Stomach smooth muscle (tissue), 2 donors: Measurements from ENCODE around the gene FBXL7.

Experiments used
- H3K27ac ChIP-seq: one replicate; pipeline ENCODE4 v1.7.0; 2013; ENCODE audit warnings: mild to moderate bottlenecking, low read length, inconsistent platforms
- H3K27me3 ChIP-seq, 2 donors: one replicate each; pipeline ENCODE4 v1.7.0; 2013; ENCODE audit warnings: low read length in 2 of 2; ENCODE audit not compliant: insufficient read depth in 2 of 2, control insufficient read depth in 1 of 2
- H3K36me3 ChIP-seq, 2 donors: one replicate each; pipeline ENCODE4 v1.7.0; 2013; ENCODE audit warnings: low read length in 2 of 2; ENCODE audit not compliant: control insufficient read depth in 2 of 2, insufficient read depth in 2 of 2
- H3K4me1 ChIP-seq: one replicate; pipeline ENCODE4 v1.7.0; 2013; ENCODE audit warnings: low read length; ENCODE audit not compliant: control insufficient read depth, insufficient read depth
- H3K4me3 ChIP-seq, 2 donors: one replicate each; pipeline ENCODE4 v1.7.0; 2013; ENCODE audit warnings: low read length in 2 of 2
- H3K9ac ChIP-seq, 2 donors: one replicate each; pipeline ENCODE4 v1.7.0; 2013; ENCODE audit warnings: low read length in 2 of 2, mild to moderate bottlenecking in 1 of 2
- H3K9me3 ChIP-seq, 2 donors: one replicate each; pipeline ENCODE4 v1.7.0; 2013; ENCODE audit warnings: low read length in 2 of 2; ENCODE audit not compliant: control insufficient read depth in 2 of 2
- donor health status: healthy.
- donor health status: Pancreatic carcinoma.

Gene FBXL7

GRCh38 chr5:15521381-15522186, 21.6 kb downstream of the FBXL7 start:
- H3K27ac ChIP-seq = no peak overlapping the region
- no peaks in the 10 kb centered on the region for H3K27me3 ChIP-seq
- no peak overlapping the region for H3K4me3 ChIP-seq
- H3K36me3 ChIP-seq = no peaks in the 10 kb centered on the region
- no peaks in the 10 kb centered on the region for H3K9me3 ChIP-seq
- H3K4me1 ChIP-seq = no peaks in the 10 kb centered on the region
- no peak overlapping the region for H3K9ac ChIP-seq

GRCh38 chr5:15522187-15522520, 22.2 kb downstream of the FBXL7 start:
- Histone ChIP-seq H3K9me3 (no peaks in the 10 kb centered on the region), H3K27ac (no peak overlapping the region), H3K4me3 (no peak overlapping the region), H3K9ac (no peak overlapping the region), H3K36me3 (no peaks in the 10 kb centered on the region), H3K4me1 (no peaks in the 10 kb centered on the region), H3K27me3 (no peaks in the 10 kb centered on the region)

GRCh38 chr5:15524712-15525111, 24.7 kb downstream of the FBXL7 start:
- H3K9me3 ChIP-seq = no peaks in the 10 kb centered on the region
- H3K4me1 ChIP-seq = no peaks in the 10 kb centered on the region
- no peak overlapping the region for H3K9ac ChIP-seq
- no peak overlapping the region for H3K4me3 ChIP-seq
- H3K27me3 ChIP-seq = no peaks in the 10 kb centered on the region
- no peak overlapping the region for H3K27ac ChIP-seq
- H3K36me3 ChIP-seq = no peaks in the 10 kb centered on the region

GRCh38 chr5:15525703-15526275, 25.8 kb downstream of the FBXL7 start:
- Histone ChIP-seq H3K27ac (no peak overlapping the region), H3K4me3 (no peak overlapping the region), H3K27me3 (no peaks in the 10 kb centered on the region), H3K36me3 (no peaks in the 10 kb centered on the region), H3K4me1 (no peaks in the 10 kb centered on the region), H3K9ac (no peak overlapping the region), H3K9me3 (no peaks in the 10 kb centered on the region)

GRCh38 chr5:15526413-15526812, 26.4 kb downstream of the FBXL7 start:
- Histone ChIP-seq H3K36me3 (no peaks in the 10 kb centered on the region), H3K4me3 (no peak overlapping the region), H3K27me3 (no peaks in the 10 kb centered on the region), H3K9me3 (no peaks in the 10 kb centered on the region), H3K4me1 (no peaks in the 10 kb centered on the region), H3K27ac (no peak overlapping the region), H3K9ac (no peak overlapping the region)

GRCh38 chr5:15528476-15528875, 28.5 kb downstream of the FBXL7 start:
- H3K9ac ChIP-seq = no peak overlapping the region
- H3K27ac ChIP-seq = no peak overlapping the region
- no peaks in the 10 kb centered on the region for H3K27me3 ChIP-seq
- H3K9me3 ChIP-seq = no peaks in the 10 kb centered on the region
- no peaks in the 10 kb centered on the region for H3K4me1 ChIP-seq
- H3K4me3 ChIP-seq = no peak overlapping the region
- no peaks in the 10 kb centered on the region for H3K36me3 ChIP-seq

GRCh38 chr5:15529013-15529412, 29.0 kb downstream of the FBXL7 start:
- Histone ChIP-seq H3K9ac (no peak overlapping the region), H3K27ac (no peak overlapping the region), H3K27me3 (no peaks in the 10 kb centered on the region), H3K4me3 (no peak overlapping the region), H3K4me1 (no peaks in the 10 kb centered on the region), H3K36me3 (no peaks in the 10 kb centered on the region), H3K9me3 (no peaks in the 10 kb centered on the region)

GRCh38 chr5:15529821-15530220, 29.8 kb downstream of the FBXL7 start:
- no peaks in the 10 kb centered on the region for H3K9me3 ChIP-seq
- H3K27me3 ChIP-seq = no peaks in the 10 kb centered on the region
- H3K36me3 ChIP-seq = no peaks in the 10 kb centered on the region
- H3K9ac ChIP-seq = no peak overlapping the region
- no peak overlapping the region for H3K27ac ChIP-seq
- no peak overlapping the region for H3K4me3 ChIP-seq
- no peaks in the 10 kb centered on the region for H3K4me1 ChIP-seq

- Histone ChIP-seq H3K27me3 (no peaks in the 10 kb centered on the region), H3K9me3 (no peaks in the 10 kb centered on the region), H3K27ac (no peak overlapping the region), H3K36me3 (no peaks in the 10 kb centered on the region), H3K4me1 (peaks cover under 1% of the 10 kb centered on the region), H3K4me3 (no peak overlapping the region), H3K9ac (no peak overlapping the region)
These were observed 33.3 kb downstream of the FBXL7 start for GRCh38 chr5:15533129-15533893.

GRCh38 chr5:15535938-15536337, 36.0 kb downstream of the FBXL7 start:
- Histone ChIP-seq H3K27me3 (no peaks in the 10 kb centered on the region), H3K4me1 (peaks cover 6% of the 10 kb centered on the region), H3K9me3 (no peaks in the 10 kb centered on the region), H3K4me3 (no peak overlapping the region), H3K27ac (no peak overlapping the region), H3K9ac (no peak overlapping the region), H3K36me3 (no peaks in the 10 kb centered on the region)

GRCh38 chr5:15538516-15538915, 38.5 kb downstream of the FBXL7 start:
- Histone ChIP-seq H3K9me3 (no peaks in the 10 kb centered on the region), H3K4me3 (no peak overlapping the region), H3K4me1 (peaks cover 6% of the 10 kb centered on the region), H3K36me3 (no peaks in the 10 kb centered on the region), H3K9ac (no peak overlapping the region), H3K27me3 (no peaks in the 10 kb centered on the region), H3K27ac (no peak overlapping the region)
